ENCODE data around the gene DYNC1I2.

- TF ChIP-seq MAZ (IDR thresholded peaks at IDR 0.05; ENCODE audit: borderline replicate concordance, low read depth, low read length): no peak
- TF ChIP-seq CTCF (conservative IDR thresholded peaks at IDR 0.05; ENCODE audit: low read depth, low read length): no peak
- no peak for TF ChIP-seq POLR2A (IDR thresholded peaks at IDR 0.05; ENCODE audit: low read depth, low read length)
- TF ChIP-seq FOS (IDR thresholded peaks at IDR 0.05; ENCODE audit: low read depth, low read length): no peak
- no peak for TF ChIP-seq RAD21 (IDR thresholded peaks at IDR 0.05; ENCODE audit: low read length)
- TF ChIP-seq MXI1 (IDR thresholded peaks at IDR 0.05; ENCODE audit: borderline replicate concordance, low read depth, low read length): no peak
- no peak for TF ChIP-seq RFX5 (IDR thresholded peaks at IDR 0.05; ENCODE audit: low read depth, low read length)
- TF ChIP-seq SMC3 (IDR thresholded peaks at IDR 0.05; ENCODE audit: low read depth, low read length): no peak
- no peak for TF ChIP-seq MAFK (IDR thresholded peaks at IDR 0.05; ENCODE audit: low read depth, low read length)
- TF ChIP-seq, protein P1, sequence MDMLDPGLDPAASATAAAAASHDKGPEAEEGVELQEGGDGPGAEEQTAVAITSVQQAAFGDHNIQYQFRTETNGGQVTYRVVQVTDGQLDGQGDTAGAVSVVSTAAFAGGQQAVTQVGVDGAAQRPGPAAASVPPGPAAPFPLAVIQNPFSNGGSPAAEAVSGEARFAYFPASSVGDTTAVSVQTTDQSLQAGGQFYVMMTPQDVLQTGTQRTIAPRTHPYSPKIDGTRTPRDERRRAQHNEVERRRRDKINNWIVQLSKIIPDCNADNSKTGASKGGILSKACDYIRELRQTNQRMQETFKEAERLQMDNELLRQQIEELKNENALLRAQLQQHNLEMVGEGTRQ (IDR thresholded peaks at IDR 0.05; ENCODE audit: low read depth, low read length): no peak
- TF ChIP-seq, protein P2, sequence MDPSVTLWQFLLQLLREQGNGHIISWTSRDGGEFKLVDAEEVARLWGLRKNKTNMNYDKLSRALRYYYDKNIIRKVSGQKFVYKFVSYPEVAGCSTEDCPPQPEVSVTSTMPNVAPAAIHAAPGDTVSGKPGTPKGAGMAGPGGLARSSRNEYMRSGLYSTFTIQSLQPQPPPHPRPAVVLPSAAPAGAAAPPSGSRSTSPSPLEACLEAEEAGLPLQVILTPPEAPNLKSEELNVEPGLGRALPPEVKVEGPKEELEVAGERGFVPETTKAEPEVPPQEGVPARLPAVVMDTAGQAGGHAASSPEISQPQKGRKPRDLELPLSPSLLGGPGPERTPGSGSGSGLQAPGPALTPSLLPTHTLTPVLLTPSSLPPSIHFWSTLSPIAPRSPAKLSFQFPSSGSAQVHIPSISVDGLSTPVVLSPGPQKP (IDR thresholded peaks at IDR 0.05; ENCODE audit: borderline replicate concordance, low read depth, low read length): no peak
Observed at GRCh38 chr2:171669121-171669520, 18.1 kb upstream of the DYNC1I2 start.
